D341Med (cell line): Measurements from ENCODE around the gene B4GALT1.

Source experiments
- DNase-seq: peaks from one replicate; pipeline ENCODE4 v3.0.0; 2012; ENCODE audit warnings: low spot score

The B4GALT1 gene

DNA sequence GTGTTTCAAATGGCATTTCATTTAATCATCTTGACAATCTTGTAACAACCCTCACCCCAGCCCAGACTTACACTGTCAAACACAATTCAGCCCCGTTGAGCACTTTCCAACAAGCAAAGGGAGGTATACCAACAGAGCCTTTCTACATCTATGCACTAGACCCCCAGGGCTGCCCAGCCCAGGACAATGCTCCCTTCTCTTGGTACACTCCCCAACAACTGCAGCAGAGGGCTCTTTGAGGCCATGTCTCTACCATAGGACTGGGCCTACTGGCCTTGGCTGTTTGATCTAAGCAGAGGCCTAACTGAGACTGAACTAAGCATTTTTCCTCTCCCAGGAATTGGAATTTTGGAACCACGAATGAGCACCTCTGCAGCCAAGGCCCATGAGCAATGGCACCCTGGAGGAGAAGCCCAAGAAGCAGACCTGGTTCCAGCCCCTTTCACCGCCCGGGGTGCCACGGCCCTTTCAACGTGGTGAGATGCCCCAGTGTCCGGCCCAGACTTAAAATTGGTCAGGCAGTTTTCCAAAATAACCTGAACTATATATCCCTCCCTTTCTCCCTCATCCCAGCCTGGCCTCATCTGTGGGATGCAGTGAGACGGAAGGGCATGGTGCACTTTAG is 43.6 kb downstream of the B4GALT1 start:
- DNase-seq = no peak

DNA sequence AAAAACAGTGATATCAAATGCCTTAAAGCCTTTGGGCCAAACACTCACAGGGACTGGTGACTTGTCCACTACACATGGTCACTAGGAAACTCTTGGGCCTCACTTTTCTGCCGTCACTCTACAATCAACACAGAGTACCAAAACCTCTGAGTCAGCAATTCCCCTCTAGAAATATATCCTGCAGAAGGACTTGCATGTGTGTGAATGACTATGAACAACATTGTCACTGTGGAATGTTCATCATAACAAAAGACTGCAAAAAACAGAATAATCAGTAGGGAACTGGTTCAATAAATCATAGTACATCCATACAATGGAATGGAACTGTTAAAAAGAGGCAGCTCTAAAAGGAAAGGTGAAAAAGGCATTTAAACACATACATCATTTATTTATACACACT is 46.5 kb downstream of the B4GALT1 start:
- DNase-seq = no peak

DNA sequence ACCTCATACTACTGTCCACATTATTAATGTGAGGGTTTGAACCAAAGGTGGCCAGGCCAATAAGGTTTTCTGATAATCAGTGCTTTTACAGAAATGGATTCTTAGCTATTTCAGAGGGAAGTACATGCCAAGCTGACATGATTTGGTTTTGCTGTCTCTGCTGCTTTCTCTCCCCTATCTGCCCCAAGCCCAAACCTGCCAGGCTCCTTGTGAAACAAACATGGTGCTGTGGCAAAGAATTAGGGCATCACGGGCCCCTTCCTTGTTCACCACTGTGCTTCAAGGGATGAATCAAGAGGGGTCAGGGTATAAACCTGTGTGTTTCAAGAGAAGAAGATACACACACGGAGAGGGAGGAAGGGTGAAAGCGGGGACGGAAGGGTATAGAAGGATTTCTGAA is 49.3 kb downstream of the B4GALT1 start:
- DNase-seq = no peak

- DNase-seq = no peak
These were observed 49.8 kb downstream of the B4GALT1 start for GRCh38 chr9:33117306-33117705.

DNA sequence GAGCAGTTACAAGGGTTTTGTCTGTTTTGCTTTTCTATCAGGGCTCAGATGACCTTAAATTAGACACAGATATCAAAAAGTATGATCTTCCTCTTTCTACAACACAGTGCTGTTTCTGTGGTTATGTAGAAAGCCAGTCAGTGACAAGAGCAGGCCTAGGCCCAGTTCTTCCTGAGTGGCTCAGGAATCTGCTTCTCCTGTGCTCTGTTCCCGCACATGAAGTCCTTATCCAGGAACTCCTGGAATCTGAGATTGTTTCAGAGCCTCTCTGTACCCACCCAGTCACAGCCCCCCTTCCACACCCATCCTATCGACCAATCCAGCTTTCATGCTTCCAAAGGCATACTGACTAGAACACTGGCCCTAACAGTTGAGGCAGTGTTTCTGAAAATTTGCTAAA is 50.3 kb downstream of the B4GALT1 start:
- no peak for DNase-seq

DNA sequence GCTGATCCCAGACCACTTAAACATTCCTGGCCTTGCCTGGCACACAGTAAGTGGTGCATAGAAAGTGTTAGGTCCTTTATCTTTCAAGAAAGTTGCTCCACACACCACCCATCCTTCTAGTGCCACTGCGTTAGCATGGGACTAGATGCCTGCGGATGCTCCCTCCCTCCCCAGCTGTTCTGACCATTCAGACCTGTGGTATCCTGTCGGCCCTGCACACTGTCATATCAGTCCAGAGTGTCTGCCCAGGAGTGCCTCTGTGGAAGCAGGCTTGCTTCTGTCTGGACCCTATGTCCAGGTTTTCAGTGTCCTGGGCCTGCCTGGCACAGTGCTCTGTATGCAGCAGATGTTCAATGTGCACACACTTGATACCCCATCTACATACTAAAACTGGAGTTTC is 52.4 kb downstream of the B4GALT1 start:
- DNase-seq = no peak

DNA sequence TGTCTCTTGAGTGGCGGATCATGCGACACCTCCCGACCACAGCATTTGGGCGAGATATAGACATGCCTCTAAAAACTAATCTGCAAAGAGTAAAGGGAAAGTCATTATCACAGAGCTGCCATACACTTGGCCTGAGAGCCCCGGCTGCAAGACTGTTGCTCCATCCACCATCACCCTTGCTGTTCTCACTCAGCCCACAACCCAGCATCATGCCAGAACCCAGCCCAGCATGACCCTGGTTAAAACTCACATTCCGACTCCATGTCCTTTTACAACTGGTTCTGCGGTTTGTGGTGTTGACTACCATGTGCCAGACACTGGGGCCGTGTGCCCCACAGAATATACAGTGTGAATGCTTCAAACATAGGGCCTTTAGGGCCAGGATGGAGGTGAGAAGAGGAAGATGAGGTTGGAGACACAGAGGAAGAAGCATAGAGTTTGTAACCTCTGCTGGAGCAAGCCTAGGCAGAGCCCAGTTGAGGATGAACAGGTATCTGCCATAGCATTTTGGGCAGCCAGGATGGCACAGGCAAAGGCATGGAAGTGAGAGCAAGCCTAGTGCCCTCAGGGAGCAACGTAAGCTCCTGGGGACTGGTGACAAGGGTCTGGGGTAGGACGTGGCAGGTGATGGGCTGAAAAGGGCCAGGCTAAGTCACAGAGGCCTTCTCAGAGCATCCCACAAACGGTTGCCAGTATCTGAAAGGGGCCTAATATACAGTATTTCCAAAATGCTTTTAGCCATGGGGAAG is 53.2 kb downstream of the B4GALT1 start:
- no peak for DNase-seq

DNA sequence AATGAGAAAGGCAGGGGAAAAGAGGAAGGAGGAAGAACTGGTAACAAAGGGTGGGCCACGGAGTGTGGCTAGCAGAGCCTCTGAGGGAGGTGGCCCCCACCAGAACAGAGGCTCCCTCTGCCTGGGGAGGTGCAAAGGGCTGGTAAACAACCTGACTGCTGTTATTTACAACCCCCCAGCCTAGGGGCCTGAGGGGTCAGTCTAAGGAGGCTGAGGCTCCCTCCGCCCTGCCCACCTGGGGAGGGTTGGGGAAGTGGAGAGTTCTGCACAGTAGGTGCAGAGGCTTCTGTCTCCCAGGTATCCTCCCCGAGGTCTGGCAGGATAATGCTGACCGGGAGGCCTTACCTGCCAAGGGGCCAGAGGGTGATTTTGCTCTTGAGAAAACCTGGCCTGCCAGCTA is 55.0 kb downstream of the B4GALT1 start:
- DNase-seq = no peak

DNA sequence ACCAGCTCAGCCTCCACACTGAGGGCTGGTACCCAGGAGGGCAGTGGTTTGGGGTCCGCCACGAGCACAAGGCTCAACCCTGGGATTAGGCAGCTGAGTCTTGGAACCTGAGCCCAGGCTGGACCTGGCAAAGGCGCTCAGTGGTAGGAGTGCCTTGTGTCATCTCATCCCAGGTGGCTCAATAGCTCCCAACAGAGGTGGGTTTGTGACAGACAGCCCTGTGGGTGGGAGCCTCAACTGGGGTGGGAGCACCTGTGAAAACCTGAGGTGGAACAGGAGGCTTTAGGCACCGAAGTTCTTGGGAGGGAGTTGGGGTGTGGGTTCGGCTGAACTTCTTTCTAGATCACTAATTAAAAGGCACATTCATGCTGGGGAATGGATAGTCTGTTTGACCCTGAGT is 55.5 kb downstream of the B4GALT1 start:
- DNase-seq = no peak

GRCh38 chr9:33110686-33111085 is 56.5 kb downstream of the B4GALT1 start:
- DNase-seq = no peak

GRCh38 chr9:33109850-33110595 is 57.1 kb downstream of the B4GALT1 start:
- no peak for DNase-seq

- DNase-seq = no peak
These were observed 58.0 kb downstream of the B4GALT1 start for GRCh38 chr9:33109097-33109496.

GRCh38 chr9:33108472-33108871 is 58.7 kb downstream of the B4GALT1 start:
- no peak for DNase-seq

GRCh38 chr9:33107762-33108161 is 59.4 kb downstream of the B4GALT1 start:
- DNase-seq = no peak

GRCh38 chr9:33106827-33107621 is 60.1 kb downstream of the B4GALT1 start:
- DNase-seq = no peak

GRCh38 chr9:33106372-33106771 is 60.8 kb downstream of the B4GALT1 start:
- DNase-seq = no peak

DNA sequence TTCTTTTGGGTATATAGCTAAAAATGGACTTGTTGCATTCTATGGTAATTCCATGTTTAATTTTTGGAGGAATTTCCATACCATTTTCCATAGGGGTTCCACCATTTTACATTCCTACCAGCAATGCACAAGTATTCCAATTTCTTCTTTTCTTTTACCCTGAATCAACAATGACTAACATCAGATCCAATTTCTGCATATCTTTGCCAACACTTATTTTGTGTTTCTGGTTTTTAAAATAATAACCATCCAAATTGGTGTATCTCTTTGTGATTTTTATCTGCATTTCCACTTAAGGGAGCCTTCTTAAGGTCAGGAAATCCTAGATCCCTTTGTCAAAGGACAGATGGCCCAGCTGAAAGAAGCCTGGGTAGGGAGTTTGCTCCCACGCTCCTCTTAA is 61.2 kb downstream of the B4GALT1 start:
- no peak for DNase-seq

DNA sequence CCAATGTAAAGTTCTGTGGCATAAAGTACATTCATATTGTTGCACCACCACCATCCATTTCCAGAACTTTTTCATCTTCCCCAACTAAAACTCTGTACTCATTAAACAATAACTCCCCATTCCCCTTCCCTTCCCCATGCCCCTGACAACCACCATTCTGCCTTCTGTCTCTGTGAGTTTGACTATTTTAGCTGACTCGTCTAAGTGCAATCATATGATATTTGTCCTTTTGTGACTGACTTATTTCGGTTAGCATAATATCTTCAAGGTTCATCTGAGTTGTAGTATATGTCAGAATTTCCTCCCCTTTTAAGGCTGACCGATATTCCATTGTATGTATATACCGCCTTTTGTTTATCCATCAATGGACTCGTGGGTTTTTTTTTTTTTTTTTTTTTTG is 61.6 kb downstream of the B4GALT1 start:
- DNase-seq = no peak

DNA sequence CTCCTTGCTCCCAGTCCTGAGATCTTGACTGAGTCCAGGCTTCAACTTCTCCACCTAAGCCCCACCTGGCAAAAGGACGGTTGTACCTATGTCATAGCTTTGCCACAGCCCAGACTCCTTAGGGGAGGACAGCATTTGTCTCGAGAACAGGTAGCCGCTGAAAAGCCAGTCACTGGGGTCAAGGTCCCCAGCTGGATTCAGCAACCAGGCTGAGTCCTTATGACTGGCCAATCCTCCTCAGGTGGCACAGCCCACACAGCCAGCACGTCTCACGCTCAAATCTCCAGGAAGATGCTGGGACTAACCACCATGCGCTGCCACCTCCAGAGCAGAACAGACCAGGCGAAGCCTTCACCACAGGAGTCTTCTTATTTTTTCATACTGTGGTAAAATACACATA is 62.7 kb downstream of the B4GALT1 start:
- no peak for DNase-seq

- no peak for DNase-seq
These were observed 63.4 kb downstream of the B4GALT1 start for GRCh38 chr9:33103501-33104281.

DNA sequence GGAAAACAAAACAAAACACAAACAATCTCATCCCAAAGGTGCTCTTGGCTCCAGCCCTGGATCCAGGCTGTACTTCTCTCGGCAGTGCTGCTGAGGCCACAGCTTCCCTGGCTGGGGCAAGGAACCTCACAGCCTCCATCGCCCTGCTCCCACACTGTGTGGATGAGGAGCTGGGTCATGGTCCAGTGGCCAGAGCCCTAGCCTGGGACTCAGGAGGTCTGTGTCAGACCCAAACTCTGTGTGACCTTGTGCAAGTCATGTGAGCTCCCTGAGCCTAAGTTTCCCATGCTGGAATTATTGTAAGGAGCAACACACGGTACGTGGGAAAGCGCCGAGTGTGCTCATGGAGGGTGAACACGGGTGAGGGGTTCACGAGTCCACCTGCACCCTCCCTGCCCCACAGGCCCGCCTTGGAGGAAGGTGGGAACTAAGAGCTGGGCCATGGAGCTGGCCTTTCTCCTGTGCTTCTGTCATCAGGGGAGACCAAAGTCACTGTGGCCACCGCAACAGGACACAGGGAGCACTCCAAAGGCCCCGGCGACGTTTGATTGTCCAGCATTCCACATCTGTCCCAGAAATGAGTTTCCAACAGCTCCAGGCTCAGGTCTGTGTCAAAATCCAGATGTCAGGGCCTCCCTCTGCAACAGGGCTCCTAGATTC is 64.5 kb downstream of the B4GALT1 start:
- no peak for DNase-seq
